CD4-positive, alpha-beta T cell treated with Interleukin-6 for 4 hours (primary cell): ENCODE measurements around the gene BCL2L13.

Source experiments
- DNase-seq: peaks from one replicate; pipeline ENCODE4 v3.0.0-alpha.2; 2020; ENCODE audit warnings: mixed read lengths

The BCL2L13 gene

DNA sequence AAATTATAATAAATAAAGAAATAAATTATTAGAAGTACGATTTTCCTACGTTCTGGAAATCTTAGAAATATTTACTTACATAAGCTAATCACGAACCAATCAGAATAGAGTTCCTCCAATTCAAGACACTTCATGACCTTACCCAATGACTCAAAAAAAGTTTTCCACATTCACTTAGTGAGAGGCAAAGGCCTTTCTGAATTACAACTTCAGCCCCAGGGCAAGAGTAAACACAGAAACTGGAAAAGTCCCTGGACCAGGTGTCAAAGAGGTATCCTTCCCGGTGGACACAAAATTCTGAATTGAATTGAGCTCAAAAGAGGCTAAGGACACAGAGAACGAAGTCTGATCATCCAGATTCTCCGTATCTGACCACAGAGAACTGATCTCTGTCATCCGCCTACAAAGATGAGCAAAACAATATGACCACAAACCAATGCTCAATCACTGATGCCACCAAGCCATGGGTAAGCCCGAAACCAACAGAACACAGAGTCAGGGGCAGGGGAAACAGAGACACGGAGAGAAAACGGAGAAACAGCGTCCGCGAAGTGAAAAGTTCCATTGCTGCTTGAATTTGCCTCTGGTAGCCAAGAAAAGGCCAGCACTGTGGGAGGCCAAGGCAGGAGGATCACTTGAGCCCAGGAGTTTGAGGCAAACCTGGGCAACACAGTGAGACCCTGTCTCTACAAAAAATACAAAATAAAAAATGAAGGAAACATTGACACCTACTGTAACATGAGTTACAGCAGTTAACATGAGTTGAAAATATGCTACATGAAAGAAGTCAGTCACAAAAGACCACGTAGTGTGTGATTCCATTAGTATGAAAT is 128.9 kb downstream of the BCL2L13 start:
- peak; percentile 53 for DNase-seq

DNA sequence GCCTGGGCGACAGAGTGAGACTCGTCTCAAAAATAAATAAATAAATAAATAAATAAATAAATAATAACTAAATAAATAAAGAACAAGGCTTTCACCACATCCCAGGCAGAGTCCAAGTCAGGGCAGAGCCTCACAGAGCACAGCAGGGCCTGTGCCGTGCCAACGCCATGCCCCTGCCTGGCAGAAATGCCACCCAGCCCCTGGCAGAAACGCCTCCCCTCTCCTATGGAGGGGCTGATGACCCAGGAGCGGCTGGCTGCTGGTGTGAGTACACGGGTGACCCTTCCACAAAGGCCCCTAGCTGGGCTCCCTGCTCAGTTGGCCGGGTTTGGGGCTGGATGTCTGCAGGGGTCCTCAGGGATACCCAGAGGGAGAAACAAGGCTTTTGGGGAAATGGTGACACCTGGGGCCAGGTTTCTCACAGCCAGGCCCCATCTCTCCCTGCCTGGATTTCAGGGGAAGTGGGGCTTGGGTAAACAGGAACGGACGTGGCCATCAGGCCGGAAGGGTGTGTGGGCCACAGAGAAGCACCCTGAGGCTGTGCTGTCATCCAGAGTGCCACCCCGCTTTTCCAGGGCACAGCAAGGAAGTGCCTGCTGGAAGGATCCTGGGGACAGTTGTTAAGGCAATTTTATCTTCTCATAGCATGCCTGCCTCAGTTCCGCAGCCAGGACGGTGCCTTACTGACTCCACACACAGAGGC is 130.6 kb downstream of the BCL2L13 start:
- DNase-seq: no peak

GRCh38 chr22:17769716-17770082 is 131.1 kb downstream of the BCL2L13 start:
- DNase-seq: no peak

- DNase-seq: no peak
Observed at GRCh38 chr22:17770180-17771077, 131.9 kb downstream of the BCL2L13 start.

GRCh38 chr22:17772249-17772957 is 133.8 kb downstream of the BCL2L13 start:
- DNase-seq: no peak

- no peak for DNase-seq
Observed at GRCh38 chr22:17772958-17773605, 134.5 kb downstream of the BCL2L13 start.

DNA sequence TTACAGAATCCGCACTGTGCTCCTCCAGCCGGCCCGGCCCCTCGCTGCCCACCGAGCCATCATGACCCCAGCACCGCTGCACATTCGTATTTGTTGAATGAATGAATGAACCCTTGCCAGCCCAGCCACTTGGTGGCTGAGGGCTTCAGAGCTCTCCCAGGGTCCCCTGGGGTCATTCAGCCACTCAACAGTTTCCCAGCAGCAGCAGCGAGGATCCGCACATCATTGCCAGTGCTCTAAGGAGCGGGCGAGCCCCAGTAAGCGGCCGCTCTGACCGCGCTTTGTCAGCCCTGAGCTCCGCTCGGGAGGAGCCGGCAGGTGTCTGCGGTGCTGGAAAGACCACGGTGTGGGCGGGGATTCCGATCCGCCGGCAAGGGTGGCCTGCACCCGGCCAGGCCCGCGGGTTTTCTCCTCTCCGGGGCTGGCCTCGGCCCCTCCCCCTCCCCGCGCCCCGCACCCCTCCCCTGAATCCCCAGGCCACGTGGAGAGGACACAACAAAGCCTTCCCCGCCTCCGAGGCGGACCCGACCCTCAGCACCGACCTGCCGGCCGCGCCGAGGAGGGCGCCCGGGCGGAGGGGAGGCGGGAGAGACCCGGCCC is 135.1 kb downstream of the BCL2L13 start:
- peak; percentile 70 for DNase-seq

DNA sequence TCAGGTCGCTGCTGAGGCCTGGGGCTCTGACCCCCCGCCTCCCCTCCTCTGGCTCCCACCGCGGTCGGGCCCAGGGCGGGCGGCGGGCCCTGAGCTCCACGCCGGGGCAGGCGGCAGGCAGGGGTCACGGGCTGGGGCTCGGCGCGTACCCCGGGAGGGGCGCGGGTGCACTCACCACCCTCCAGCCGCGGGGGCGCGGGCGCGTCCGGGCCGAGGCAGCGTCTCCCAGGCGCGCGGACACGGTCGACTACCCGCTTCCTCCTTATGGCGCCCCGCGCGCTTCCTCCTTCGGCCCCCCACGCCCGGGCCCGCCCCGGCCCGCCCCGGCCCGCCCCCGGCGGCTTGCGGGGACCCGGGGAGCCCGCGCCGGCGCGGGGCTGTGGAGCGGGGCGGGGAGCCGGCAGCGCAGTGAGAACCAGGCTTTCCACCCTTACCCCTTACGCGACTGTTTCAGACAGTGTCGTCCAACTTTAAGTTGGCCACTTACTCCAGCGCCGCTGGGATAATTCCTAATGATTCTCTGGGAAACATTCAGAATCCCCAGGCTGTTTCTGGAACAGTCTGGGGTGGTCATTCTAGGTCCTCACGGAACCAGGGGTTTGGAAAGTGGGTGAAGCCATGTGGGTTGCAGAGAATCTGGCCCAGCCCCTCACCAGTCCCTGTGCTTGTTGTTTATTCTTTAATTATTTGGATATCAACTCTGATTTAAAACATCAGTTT is 135.8 kb downstream of the BCL2L13 start, which contains the start of gene BID:
Gene BID, minus strand, starts transcription at position 264 of the 720 bp plus-strand sequence. CDS start 24,353 bp downstream, outside the sequence.
- DNase-seq: peak; percentile 65

- DNase-seq: peak; percentile 28
Observed at GRCh38 chr22:17774926-17775685, 136.5 kb downstream of the BCL2L13 start.

DNA sequence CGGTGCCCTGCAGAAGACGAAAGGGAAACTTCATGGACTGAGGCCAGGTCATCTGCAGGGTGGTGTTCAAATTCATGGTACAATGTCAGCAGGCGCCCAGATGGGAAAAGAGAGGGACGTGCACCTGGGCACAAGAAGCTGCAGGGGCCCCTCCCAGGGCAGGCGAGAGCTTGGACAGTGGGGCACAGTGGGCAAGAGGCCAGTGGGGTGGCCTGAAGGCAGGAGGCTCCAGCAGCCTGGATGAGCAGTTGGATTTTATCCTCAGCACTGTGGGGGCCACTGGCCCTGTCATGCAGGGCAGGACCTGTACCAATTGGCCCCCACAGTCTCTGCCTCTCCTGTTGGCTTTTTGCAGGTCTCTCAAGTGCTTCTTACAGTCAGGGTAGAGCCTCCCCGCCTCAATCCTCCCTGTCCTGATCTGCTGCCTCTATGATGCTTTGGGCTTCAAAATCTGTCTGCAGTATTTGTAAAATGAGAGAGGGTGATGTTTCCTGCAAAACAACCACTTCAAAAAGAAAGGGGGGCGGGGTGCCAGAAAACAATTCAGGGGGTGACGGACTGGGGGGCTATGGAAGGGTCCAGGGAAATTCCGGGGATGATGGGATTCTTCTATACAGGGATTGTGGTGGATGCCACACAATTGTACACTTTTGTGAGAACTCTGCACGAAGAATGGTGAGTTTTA is 137.4 kb downstream of the BCL2L13 start:
- DNase-seq: peak; percentile 30

- DNase-seq: peak; percentile 79
Observed at GRCh38 chr22:17777005-17777716, 138.6 kb downstream of the BCL2L13 start.

GRCh38 chr22:17777717-17778044 is 139.1 kb downstream of the BCL2L13 start:
- DNase-seq: no peak

- no peak for DNase-seq
Observed at GRCh38 chr22:17778412-17778976, 139.9 kb downstream of the BCL2L13 start.

- no peak for DNase-seq
Observed at GRCh38 chr22:17779286-17780115, 140.9 kb downstream of the BCL2L13 start.

DNA sequence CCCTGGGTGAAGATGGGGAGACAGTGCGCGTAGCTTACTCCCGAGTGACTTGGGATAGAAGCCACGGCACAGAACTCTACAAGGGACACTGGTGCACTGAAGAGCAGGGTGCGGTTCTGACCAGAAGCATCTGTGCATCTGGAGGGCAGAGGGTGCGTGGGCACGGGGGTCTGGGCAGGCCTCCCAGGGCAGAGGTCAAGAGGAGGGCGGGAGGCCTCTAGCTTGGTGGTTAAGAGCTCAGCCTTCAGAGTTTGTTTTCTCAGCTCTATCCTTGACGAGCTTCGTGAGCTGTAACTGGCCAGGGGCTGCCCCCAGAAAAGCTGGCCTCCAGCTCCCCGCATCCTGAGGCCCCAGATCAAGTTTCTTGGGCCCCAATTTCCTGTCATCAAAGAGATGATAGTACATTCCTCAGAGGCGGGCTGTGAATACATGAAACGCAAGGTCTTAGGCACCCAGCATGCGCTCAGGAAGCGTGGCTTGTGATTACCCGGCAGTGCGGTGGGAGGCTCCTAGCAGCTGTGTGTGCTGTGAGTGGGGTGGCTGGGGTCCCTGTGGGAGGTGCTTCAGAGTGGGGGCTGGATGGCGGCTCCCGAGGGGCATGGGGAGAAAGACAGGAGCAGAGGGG is 141.7 kb downstream of the BCL2L13 start:
- DNase-seq: no peak
